Measurements from ENCODE around the gene PLCH1. TPM values are rescaled to one million over a fixed set of nuclear protein-coding genes. Genes with fewer than 3 reads are reported as not detected.

PLCH1 gene
- total and polyA plus RNA-seq, 3 experiments from 2014 or later: not detected

GRCh38 chr3:155418407-155418806, 326.5 kb downstream of the PLCH1 start:
- H3K36me3 ChIP-seq (ENCODE audit: insufficient read depth, low read length): no peaks in the 10 kb centered on the region
- Mint-ChIP-seq H3K27ac (no peak overlapping the region), H3K9me3 (peaks cover 0 to 2% (median 0%) of the 10 kb centered on the region in 5 donors), H3K27me3 (no peaks in the 10 kb centered on the region), H3K36me3 (no peaks in the 10 kb centered on the region), H3K4me3 (no peak overlapping the region), H3K4me1 (no peaks in the 10 kb centered on the region)
- no peaks in the 10 kb centered on the region for H3K4me1 ChIP-seq (ENCODE audit: insufficient read depth, low read length)
- H3K9me3 ChIP-seq (ENCODE audit: low read length): no peaks in the 10 kb centered on the region
- POLR2A ChIA-PET: no interaction called here
- no peak for DNase-seq
- no peak overlapping the region for H3K4me3 ChIP-seq (ENCODE audit: low read length)
- no peak overlapping the region for H3K27ac ChIP-seq (ENCODE audit: low read depth, low read length)
- H3K27me3 ChIP-seq (ENCODE audit: insufficient read depth, low read length, poor library complexity, severe bottlenecking): no peaks in the 10 kb centered on the region
- CTCF ChIA-PET: no interaction called here

- Histone ChIP-seq H3K27ac (ENCODE audit: low read depth, low read length) (no peak overlapping the region), H3K9me3 (ENCODE audit: low read length) (no peaks in the 10 kb centered on the region), H3K4me1 (ENCODE audit: insufficient read depth, low read length) (no peaks in the 10 kb centered on the region), H3K27me3 (ENCODE audit: insufficient read depth, low read length, poor library complexity, severe bottlenecking) (no peaks in the 10 kb centered on the region), H3K36me3 (ENCODE audit: insufficient read depth, low read length) (no peaks in the 10 kb centered on the region), H3K4me3 (ENCODE audit: low read length) (no peak overlapping the region)
- no peaks in the 10 kb centered on the region for H3K27me3 Mint-ChIP-seq
- no peaks in the 10 kb centered on the region for H3K36me3 Mint-ChIP-seq
- DNase-seq: no peak
- H3K27ac Mint-ChIP-seq: no peak overlapping the region
- CTCF ChIA-PET: no interaction called here
- POLR2A ChIA-PET: no interaction called here
- peaks cover 0 to 2% (median 0%) of the 10 kb centered on the region in 5 donors for H3K9me3 Mint-ChIP-seq
- no peaks in the 10 kb centered on the region for H3K4me1 Mint-ChIP-seq
- no peak overlapping the region for H3K4me3 Mint-ChIP-seq
Measured at GRCh38 chr3:155417119-155417517, 327.8 kb downstream of the PLCH1 start.

- no peaks in the 10 kb centered on the region for H3K27me3 Mint-ChIP-seq
- POLR2A ChIA-PET: no interaction called here
- DNase-seq: no peak
- H3K9me3 Mint-ChIP-seq: peaks cover 0 to 2% (median 0%) of the 10 kb centered on the region in 5 donors
- H3K27ac ChIP-seq (ENCODE audit: low read depth, low read length): no peak overlapping the region
- H3K4me1 Mint-ChIP-seq: no peaks in the 10 kb centered on the region
- H3K9me3 ChIP-seq (ENCODE audit: low read length): no peaks in the 10 kb centered on the region
- H3K4me3 ChIP-seq (ENCODE audit: low read length): no peak overlapping the region
- H3K36me3 ChIP-seq (ENCODE audit: insufficient read depth, low read length): no peaks in the 10 kb centered on the region
- H3K4me1 ChIP-seq (ENCODE audit: insufficient read depth, low read length): no peaks in the 10 kb centered on the region
- H3K27ac Mint-ChIP-seq: no peak overlapping the region
- CTCF ChIA-PET: no interaction called here
- no peaks in the 10 kb centered on the region for H3K27me3 ChIP-seq (ENCODE audit: insufficient read depth, low read length, poor library complexity, severe bottlenecking)
- H3K36me3 Mint-ChIP-seq: no peaks in the 10 kb centered on the region
- H3K4me3 Mint-ChIP-seq: no peak overlapping the region
Measured at GRCh38 chr3:155416500-155417118, 328.3 kb downstream of the PLCH1 start.

- Histone ChIP-seq H3K4me3 (ENCODE audit: low read length) (no peak overlapping the region), H3K9me3 (ENCODE audit: low read length) (no peaks in the 10 kb centered on the region), H3K27me3 (ENCODE audit: insufficient read depth, low read length, poor library complexity, severe bottlenecking) (no peaks in the 10 kb centered on the region), H3K27ac (ENCODE audit: low read depth, low read length) (no peak overlapping the region), H3K4me1 (ENCODE audit: insufficient read depth, low read length) (no peaks in the 10 kb centered on the region), H3K36me3 (ENCODE audit: insufficient read depth, low read length) (no peaks in the 10 kb centered on the region)
- H3K4me3 Mint-ChIP-seq: no peak overlapping the region
- H3K36me3 Mint-ChIP-seq: no peaks in the 10 kb centered on the region
- H3K9me3 Mint-ChIP-seq: peaks cover 0 to 2% (median 0%) of the 10 kb centered on the region in 5 donors
- ChIA-PET CTCF (no interaction called here), POLR2A (no interaction called here)
- H3K4me1 Mint-ChIP-seq: no peaks in the 10 kb centered on the region
- no peaks in the 10 kb centered on the region for H3K27me3 Mint-ChIP-seq
- H3K27ac Mint-ChIP-seq: no peak overlapping the region
- no peak for DNase-seq
Measured at GRCh38 chr3:155412904-155413303, 332.0 kb downstream of the PLCH1 start.

- Histone ChIP-seq H3K36me3 (ENCODE audit: insufficient read depth, low read length) (no peaks in the 10 kb centered on the region), H3K4me1 (ENCODE audit: insufficient read depth, low read length) (no peaks in the 10 kb centered on the region), H3K4me3 (ENCODE audit: low read length) (no peak overlapping the region), H3K9me3 (ENCODE audit: low read length) (no peaks in the 10 kb centered on the region), H3K27ac (ENCODE audit: low read depth, low read length) (no peak overlapping the region), H3K27me3 (ENCODE audit: insufficient read depth, low read length, poor library complexity, severe bottlenecking) (no peaks in the 10 kb centered on the region)
- Mint-ChIP-seq H3K27ac (no peak overlapping the region), H3K4me1 (no peaks in the 10 kb centered on the region), H3K36me3 (no peaks in the 10 kb centered on the region), H3K9me3 (peaks cover 0 to under 1% (median 0%) of the 10 kb centered on the region in 5 donors), H3K4me3 (no peak overlapping the region), H3K27me3 (no peaks in the 10 kb centered on the region)
- ChIA-PET POLR2A (no interaction called here), CTCF (no interaction called here)
- DNase-seq: no peak
Measured at GRCh38 chr3:155411500-155412223, 333.2 kb downstream of the PLCH1 start.

- Mint-ChIP-seq H3K4me3 (no peak overlapping the region), H3K27ac (no peak overlapping the region), H3K36me3 (no peaks in the 10 kb centered on the region), H3K4me1 (no peaks in the 10 kb centered on the region), H3K9me3 (peaks cover 0 to under 1% (median 0%) of the 10 kb centered on the region in 5 donors), H3K27me3 (no peaks in the 10 kb centered on the region)
- ChIA-PET POLR2A (no interaction called here), CTCF (no interaction called here)
- Histone ChIP-seq H3K4me1 (ENCODE audit: insufficient read depth, low read length) (no peaks in the 10 kb centered on the region), H3K27ac (ENCODE audit: low read depth, low read length) (no peak overlapping the region), H3K4me3 (ENCODE audit: low read length) (no peak overlapping the region), H3K9me3 (ENCODE audit: low read length) (no peaks in the 10 kb centered on the region), H3K27me3 (ENCODE audit: insufficient read depth, low read length, poor library complexity, severe bottlenecking) (no peaks in the 10 kb centered on the region), H3K36me3 (ENCODE audit: insufficient read depth, low read length) (no peaks in the 10 kb centered on the region)
- no peak for DNase-seq
Measured at GRCh38 chr3:155409336-155409735, 335.5 kb downstream of the PLCH1 start.

GRCh38 chr3:155407971-155408370, 336.9 kb downstream of the PLCH1 start:
- Histone ChIP-seq H3K27ac (ENCODE audit: low read depth, low read length) (no peak overlapping the region), H3K4me3 (ENCODE audit: low read length) (no peak overlapping the region), H3K36me3 (ENCODE audit: insufficient read depth, low read length) (no peaks in the 10 kb centered on the region), H3K27me3 (ENCODE audit: insufficient read depth, low read length, poor library complexity, severe bottlenecking) (no peaks in the 10 kb centered on the region), H3K4me1 (ENCODE audit: insufficient read depth, low read length) (no peaks in the 10 kb centered on the region), H3K9me3 (ENCODE audit: low read length) (no peaks in the 10 kb centered on the region)
- H3K36me3 Mint-ChIP-seq: no peaks in the 10 kb centered on the region
- no peak for DNase-seq
- no peaks in the 10 kb centered on the region for H3K4me1 Mint-ChIP-seq
- H3K27ac Mint-ChIP-seq: no peak overlapping the region
- ChIA-PET POLR2A (no interaction called here), CTCF (no interaction called here)
- no peak overlapping the region for H3K4me3 Mint-ChIP-seq
- H3K27me3 Mint-ChIP-seq: no peaks in the 10 kb centered on the region
- peaks cover 0 to 3% (median 0%) of the 10 kb centered on the region in 5 donors for H3K9me3 Mint-ChIP-seq

- H3K9me3 ChIP-seq (ENCODE audit: low read length): no peaks in the 10 kb centered on the region
- DNase-seq: no peak
- no peaks in the 10 kb centered on the region for H3K4me1 Mint-ChIP-seq
- H3K4me3 Mint-ChIP-seq: no peak overlapping the region
- POLR2A ChIA-PET: no interaction called here
- no peaks in the 10 kb centered on the region for H3K27me3 Mint-ChIP-seq
- H3K9me3 Mint-ChIP-seq: peaks cover 0 to 4% (median 0%) of the 10 kb centered on the region in 5 donors
- CTCF ChIA-PET: no interaction called here
- no peak overlapping the region for H3K4me3 ChIP-seq (ENCODE audit: low read length)
- H3K27ac ChIP-seq (ENCODE audit: low read depth, low read length): no peak overlapping the region
- H3K27ac Mint-ChIP-seq: no peak overlapping the region
- no peaks in the 10 kb centered on the region for H3K4me1 ChIP-seq (ENCODE audit: insufficient read depth, low read length)
- no peaks in the 10 kb centered on the region for H3K27me3 ChIP-seq (ENCODE audit: insufficient read depth, low read length, poor library complexity, severe bottlenecking)
- H3K36me3 Mint-ChIP-seq: no peaks in the 10 kb centered on the region
- no peaks in the 10 kb centered on the region for H3K36me3 ChIP-seq (ENCODE audit: insufficient read depth, low read length)
Measured at GRCh38 chr3:155407331-155407730, 337.5 kb downstream of the PLCH1 start.

All from CD8-positive, alpha-beta memory T cell (primary cell).